ENCODE results near the gene MBD3.

Gene MBD3

DNA sequence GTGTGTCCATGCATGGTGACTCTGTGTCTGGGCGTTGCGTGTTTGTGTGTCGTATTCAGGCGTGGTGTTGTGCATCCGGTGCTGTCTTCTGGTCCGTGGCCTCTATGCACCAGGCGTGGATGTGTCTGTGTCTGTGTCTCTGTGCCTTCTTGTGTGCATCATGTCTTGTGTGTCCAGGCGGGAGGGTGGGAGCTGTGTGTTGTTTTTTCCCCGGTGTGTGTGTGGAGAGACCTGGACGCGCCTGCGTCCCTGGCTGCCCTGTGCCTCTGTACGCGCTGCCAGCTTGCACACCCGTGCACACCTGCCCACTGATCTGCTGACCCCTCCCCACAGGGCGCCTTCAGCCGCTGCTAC lies 67.7 kb downstream of the MBD3 start:
- H3K27me3 ChIP-seq (ENCODE audit: insufficient read depth, low read length), result peaks cover 17% of the 10 kb centered on the region
- H3K4me1 ChIP-seq (ENCODE audit: control insufficient read depth, insufficient read depth, low read length, unreplicated experiment), result no peaks in the 10 kb centered on the region
- H2AFZ ChIP-seq (ENCODE audit: low read length, unreplicated experiment), result no peak overlapping the region
- H3K79me2 ChIP-seq (ENCODE audit: control insufficient read depth, insufficient read depth, low read length, unreplicated experiment), result no peaks in the 10 kb centered on the region
- H3K27ac ChIP-seq (ENCODE audit: low read depth, low read length), result no peak overlapping the region
- H3K4me3 ChIP-seq (ENCODE audit: low read depth, low read length), result no peak overlapping the region
- no peaks in the 10 kb centered on the region for H3K36me3 ChIP-seq (ENCODE audit: insufficient read depth, low read length)

DNA sequence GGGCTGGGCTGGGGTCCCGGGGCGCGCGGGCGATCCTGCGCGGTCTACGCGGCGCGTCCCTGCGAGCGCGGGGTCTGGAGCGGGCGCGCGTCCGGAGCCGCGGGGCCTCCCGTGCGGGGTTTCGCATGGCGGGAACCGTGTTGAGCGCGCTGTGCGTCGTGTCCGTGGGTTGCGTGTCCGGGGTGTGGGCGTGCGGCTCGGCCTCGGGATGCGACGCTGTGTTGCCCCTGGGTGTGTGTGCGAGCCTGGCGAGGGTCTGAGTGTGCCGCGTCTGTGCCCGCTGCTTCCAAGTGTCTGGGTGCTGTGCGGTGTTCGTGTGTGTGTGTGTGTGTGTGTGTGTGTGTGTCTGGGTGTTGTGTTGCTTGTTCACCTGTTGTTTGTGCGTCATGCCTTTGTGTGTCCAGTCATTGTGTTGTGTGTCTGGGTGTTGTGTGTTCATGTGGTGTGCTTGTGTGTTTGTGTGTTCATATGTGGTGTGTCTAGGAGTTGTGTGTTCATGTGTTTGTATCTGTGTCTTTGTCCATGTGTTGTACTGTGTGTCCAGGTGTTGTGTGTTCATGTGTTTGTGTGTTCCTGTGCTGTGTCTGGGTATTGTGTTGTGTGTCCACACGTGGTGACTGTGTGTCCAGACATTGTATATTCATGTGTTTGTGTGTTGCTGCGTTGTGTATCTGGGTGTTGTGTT lies 68.2 kb downstream of the MBD3 start:
- Histone ChIP-seq H3K36me3 (ENCODE audit: insufficient read depth, low read length) (no peaks in the 10 kb centered on the region), H3K4me3 (ENCODE audit: low read depth, low read length) (no peak overlapping the region)

More for the DNA sequence above, 68.2 kb downstream of the MBD3 start:
- no peak overlapping the region for H3K27ac ChIP-seq (ENCODE audit: low read depth, low read length)
- no peaks in the 10 kb centered on the region for H3K4me1 ChIP-seq (ENCODE audit: control insufficient read depth, insufficient read depth, low read length, unreplicated experiment)
- peaks cover 17% of the 10 kb centered on the region for H3K27me3 ChIP-seq (ENCODE audit: insufficient read depth, low read length)
- no peaks in the 10 kb centered on the region for H3K79me2 ChIP-seq (ENCODE audit: control insufficient read depth, insufficient read depth, low read length, unreplicated experiment)
- no peak overlapping the region for H2AFZ ChIP-seq (ENCODE audit: low read length, unreplicated experiment)
